Measurements from ENCODE around the gene MLNR. TPM values are rescaled to one million over a fixed set of nuclear protein-coding genes. Genes with fewer than 3 reads are reported as not detected.
A peak's percentile ranks its signal among the peaks of the same experiment; 100 is the strongest.

The MLNR gene, protein sequence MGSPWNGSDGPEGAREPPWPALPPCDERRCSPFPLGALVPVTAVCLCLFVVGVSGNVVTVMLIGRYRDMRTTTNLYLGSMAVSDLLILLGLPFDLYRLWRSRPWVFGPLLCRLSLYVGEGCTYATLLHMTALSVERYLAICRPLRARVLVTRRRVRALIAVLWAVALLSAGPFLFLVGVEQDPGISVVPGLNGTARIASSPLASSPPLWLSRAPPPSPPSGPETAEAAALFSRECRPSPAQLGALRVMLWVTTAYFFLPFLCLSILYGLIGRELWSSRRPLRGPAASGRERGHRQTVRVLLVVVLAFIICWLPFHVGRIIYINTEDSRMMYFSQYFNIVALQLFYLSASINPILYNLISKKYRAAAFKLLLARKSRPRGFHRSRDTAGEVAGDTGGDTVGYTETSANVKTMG
- total RNA-seq (2014; rRNA removed) (not detected in 2 replicates), Bru-seq, nascent RNA (not detected), BruChase-seq, experiment 1, labeled RNA remaining after a 6-hour chase (percentile 22 among the genes with signal in this experiment), BruChase-seq, experiment 2, labeled RNA remaining after a 2-hour chase (percentile 25 among the genes with signal in this experiment)
- long read RNA-seq = 0 reads

DNA sequence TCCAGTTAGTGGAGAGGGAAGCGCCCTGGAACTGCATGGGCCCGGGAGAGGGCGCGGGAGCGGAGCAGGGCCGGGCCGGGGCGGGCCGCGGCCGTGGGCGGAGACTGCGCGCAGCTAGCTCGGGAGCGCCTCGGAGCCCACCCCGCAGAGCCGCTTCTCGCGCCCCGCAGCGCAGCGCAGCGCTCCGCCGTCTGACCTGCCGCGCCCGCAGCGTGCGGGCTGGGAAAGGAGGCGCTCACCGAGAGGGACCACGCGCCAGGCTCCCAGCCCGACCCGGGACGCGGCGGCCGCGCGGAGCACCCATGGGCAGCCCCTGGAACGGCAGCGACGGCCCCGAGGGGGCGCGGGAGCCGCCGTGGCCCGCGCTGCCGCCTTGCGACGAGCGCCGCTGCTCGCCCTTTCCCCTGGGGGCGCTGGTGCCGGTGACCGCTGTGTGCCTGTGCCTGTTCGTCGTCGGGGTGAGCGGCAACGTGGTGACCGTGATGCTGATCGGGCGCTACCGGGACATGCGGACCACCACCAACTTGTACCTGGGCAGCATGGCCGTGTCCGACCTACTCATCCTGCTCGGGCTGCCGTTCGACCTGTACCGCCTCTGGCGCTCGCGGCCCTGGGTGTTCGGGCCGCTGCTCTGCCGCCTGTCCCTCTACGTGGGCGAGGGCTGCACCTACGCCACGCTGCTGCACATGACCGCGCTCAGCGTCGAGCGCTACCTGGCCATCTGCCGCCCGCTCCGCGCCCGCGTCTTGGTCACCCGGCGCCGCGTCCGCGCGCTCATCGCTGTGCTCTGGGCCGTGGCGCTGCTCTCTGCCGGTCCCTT is at the start of gene MLNR:
Gene MLNR (plus strand): TSS at position 303 of the 820 bp plus-strand sequence. CDS start 0 bp downstream, at position 303.
- Histone ChIP-seq H4K20me1 (ENCODE audit: low read length) (no peaks in the 10 kb centered on the region), H3K4me1 (ENCODE audit: insufficient read depth, low read length) (no peaks in the 10 kb centered on the region), H3F3A (ENCODE audit: low read length, unreplicated experiment) (no peaks in the 10 kb centered on the region), H3K9ac (ENCODE audit: low read length) (no peak within 1 kb of the TSS), H3K9me2 (replicated peaks; ENCODE audit: low read length) (no peaks in the 10 kb centered on the region), H3K27ac (ENCODE audit: low read length) (no peak within 1 kb of the TSS), H3K9me3 (ENCODE audit: low read length) (no peaks in the 10 kb centered on the region), H3K27me3 (ENCODE audit: low read length) (no peaks in the 10 kb centered on the region), H3K36me3 (ENCODE audit: low read depth, low read length) (no peaks in the 10 kb centered on the region), H3K79me2 (ENCODE audit: low read length) (no peaks in the 10 kb centered on the region), H2AFZ (ENCODE audit: low read length) (no peak within 1 kb of the TSS), H3K4me3 (ENCODE audit: low read length) (no peak within 1 kb of the TSS), H3K4me2 (ENCODE audit: low read length) (no peak within 1 kb of the TSS)
- intact Hi-C loops (cut with micrococcal nuclease) = no loop called here
- CTCF ChIA-PET = no interaction called here
- BruUV-seq (replicated peaks) = no TSS peak
- POLR2A ChIA-PET (ENCODE audit: unreplicated experiment) = no interaction called here
- ATAC-seq (no peak), DNase-seq (no peak)
- no peak for TF ChIP-seq EZH2phosphoT487 (IDR thresholded peaks at IDR 0.05; ENCODE audit: borderline replicate concordance, low read length)
- TF ChIP-seq EZH2 (IDR thresholded peaks at IDR 0.05; ENCODE audit: low read length, unreplicated experiment) = no peak
- no peak for TF ChIP-seq CTCF (conservative IDR thresholded peaks at IDR 0.05; ENCODE audit: low read depth, low read length)

DNA sequence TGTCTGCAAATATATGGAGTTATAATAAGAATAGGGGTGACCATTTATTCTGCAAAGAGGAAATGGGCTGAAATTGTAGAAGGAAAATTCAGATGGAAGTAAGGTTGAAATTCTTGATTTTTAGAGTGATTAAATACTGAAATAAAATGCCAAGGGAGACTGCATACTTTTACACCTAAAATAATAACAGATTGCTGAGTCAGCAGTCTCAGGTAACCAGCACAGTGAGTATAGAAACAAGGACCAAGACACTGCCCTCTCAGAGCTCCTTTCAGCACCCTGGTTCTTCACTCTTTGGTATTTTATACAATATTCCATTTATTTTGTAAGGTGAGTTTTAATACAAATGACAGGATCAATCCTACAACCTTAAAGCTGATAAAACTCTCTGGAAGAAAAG is 48.8 kb upstream of the MLNR start:
- H3K36me3 ChIP-seq (ENCODE audit: low read depth, low read length) = no peaks in the 10 kb centered on the region

GRCh38 chr13:49183672-49184325 is 36.3 kb upstream of the MLNR start:
- H3K4me1 ChIP-seq (ENCODE audit: insufficient read depth, low read length) = no peaks in the 10 kb centered on the region
- POLR2A ChIA-PET (ENCODE audit: unreplicated experiment) = no interaction called here
- TF ChIP-seq EZH2 (IDR thresholded peaks at IDR 0.05; ENCODE audit: low read length, unreplicated experiment) = no peak
- TF ChIP-seq EZH2phosphoT487 (IDR thresholded peaks at IDR 0.05; ENCODE audit: borderline replicate concordance, low read length) = no peak
- TF ChIP-seq CTCF (conservative IDR thresholded peaks at IDR 0.05; ENCODE audit: low read depth, low read length) = no peak
- CTCF ChIA-PET = no interaction called here
- no peak overlapping the region for H3K27ac ChIP-seq (ENCODE audit: low read length)
- H3K4me3 ChIP-seq (ENCODE audit: low read length) = no peak overlapping the region
- H3K9me2 ChIP-seq (replicated peaks; ENCODE audit: low read length) = no peaks in the 10 kb centered on the region
- no peaks in the 10 kb centered on the region for H3F3A ChIP-seq (ENCODE audit: low read length, unreplicated experiment)
- BruUV-seq (replicated peaks) = no TSS peak
- ATAC-seq (peak; percentile 24; the same call in 1 of the 2 replicates), DNase-seq (peak; percentile 9)
- no peaks in the 10 kb centered on the region for H4K20me1 ChIP-seq (ENCODE audit: low read length)
- peaks cover 15% of the 10 kb centered on the region; the same call in 1 of the 2 replicates for H3K36me3 ChIP-seq (ENCODE audit: low read depth, low read length)
- no peak overlapping the region for H2AFZ ChIP-seq (ENCODE audit: low read length)
- H3K27me3 ChIP-seq (ENCODE audit: low read length) = no peaks in the 10 kb centered on the region
- intact Hi-C loops (cut with micrococcal nuclease) = no loop called here
- H3K9me3 ChIP-seq (ENCODE audit: low read length) = no peaks in the 10 kb centered on the region
- no peak overlapping the region for H3K4me2 ChIP-seq (ENCODE audit: low read length)
- H3K9ac ChIP-seq (ENCODE audit: low read length) = no peak overlapping the region
- no peaks in the 10 kb centered on the region for H3K79me2 ChIP-seq (ENCODE audit: low read length)

More for the DNA sequence above, 48.8 kb upstream of the MLNR start:
- intact Hi-C loops (cut with micrococcal nuclease) = no loop called here
- H3K4me3 ChIP-seq (ENCODE audit: low read length) = no peak overlapping the region
- no peaks in the 10 kb centered on the region for H3K9me2 ChIP-seq (replicated peaks; ENCODE audit: low read length)
- no peaks in the 10 kb centered on the region for H3K4me1 ChIP-seq (ENCODE audit: insufficient read depth, low read length)
- no peak for DNase-seq
- H2AFZ ChIP-seq (ENCODE audit: low read length) = no peak overlapping the region
- no TSS peak for BruUV-seq (replicated peaks)
- no peaks in the 10 kb centered on the region for H3F3A ChIP-seq (ENCODE audit: low read length, unreplicated experiment)
- H3K27ac ChIP-seq (ENCODE audit: low read length) = no peak overlapping the region
- H4K20me1 ChIP-seq (ENCODE audit: low read length) = no peaks in the 10 kb centered on the region
- H3K9ac ChIP-seq (ENCODE audit: low read length) = no peak overlapping the region
- no peaks in the 10 kb centered on the region for H3K9me3 ChIP-seq (ENCODE audit: low read length)
- ATAC-seq = no peak
- ChIA-PET CTCF (no interaction called here), POLR2A (ENCODE audit: unreplicated experiment) (no interaction called here)
- no peaks in the 10 kb centered on the region for H3K27me3 ChIP-seq (ENCODE audit: low read length)
- no peaks in the 10 kb centered on the region for H3K79me2 ChIP-seq (ENCODE audit: low read length)
- TF ChIP-seq EZH2 (IDR thresholded peaks at IDR 0.05; ENCODE audit: low read length, unreplicated experiment) = no peak
- H3K4me2 ChIP-seq (ENCODE audit: low read length) = no peak overlapping the region
